Activated CD4-positive, alpha-beta T cell treated with anti-CD3 and anti-CD28 coated beads, Interleukin-2, amount 50 U/mL, for 4 hours (primary cell): Measurements from ENCODE around the gene FRMPD4.

Experiments
- DNase-seq, 2 experiments: peaks; one replicate each; pipeline ENCODE4 v3.0.0-alpha.2; 2020

Gene FRMPD4

DNA sequence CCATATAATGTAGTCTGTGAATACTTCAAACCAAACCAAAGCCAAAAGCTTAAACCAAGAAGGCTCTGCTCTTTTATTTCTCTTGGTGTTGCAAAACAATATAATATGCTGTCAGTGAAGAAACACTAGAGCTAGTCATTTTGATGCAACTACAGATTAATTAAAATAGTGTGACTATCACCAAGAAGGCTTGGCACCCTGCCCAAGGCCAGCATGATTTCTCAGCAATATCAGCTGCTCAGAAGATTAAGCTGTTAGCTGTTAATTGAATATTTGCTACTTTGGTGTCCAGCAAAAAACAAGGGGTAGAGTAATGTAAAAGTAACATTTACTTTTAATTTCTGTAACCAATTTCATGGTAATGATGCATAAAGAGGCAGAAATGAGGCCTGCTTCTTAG lies 548.1 kb downstream of the FRMPD4 start:
- DNase-seq = no peak

DNA sequence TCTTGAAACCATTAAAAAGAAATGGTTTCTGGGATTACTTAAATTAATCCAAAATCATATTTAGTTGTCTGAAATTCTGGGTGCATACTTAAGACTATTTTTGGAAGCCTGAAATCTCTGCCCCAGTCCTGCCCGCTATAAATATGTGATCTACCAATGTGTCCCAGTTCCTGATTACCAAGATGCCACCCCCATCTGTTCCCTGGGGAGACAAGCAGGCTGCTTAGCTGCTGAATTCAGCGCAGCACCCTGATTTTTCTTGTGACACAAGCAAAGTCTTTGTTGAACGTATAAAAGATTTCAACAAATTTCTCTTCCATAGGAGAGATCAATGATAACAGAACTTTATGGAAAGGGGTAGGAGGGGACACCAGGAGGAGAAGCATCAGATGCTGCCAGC lies 552.4 kb downstream of the FRMPD4 start:
- DNase-seq = no peak

DNA sequence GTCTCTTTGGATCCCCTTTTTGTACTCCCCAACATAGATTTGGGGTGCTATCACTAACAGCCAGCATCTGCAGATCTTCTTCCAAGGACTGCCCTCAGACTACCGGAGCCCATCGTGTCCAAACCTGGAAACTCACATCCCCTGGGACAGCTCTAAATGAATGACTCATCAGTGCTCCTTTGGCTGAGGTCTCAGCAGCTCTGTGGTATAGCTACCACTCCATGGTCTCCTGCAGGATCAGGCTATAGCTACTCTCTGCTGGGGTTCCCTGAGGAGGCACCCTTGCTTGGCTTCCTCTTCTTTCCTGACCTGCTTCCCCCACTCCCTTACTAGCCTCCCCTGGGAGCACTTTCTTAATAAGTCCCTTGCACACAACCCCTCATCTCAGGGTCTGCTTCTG lies 555.5 kb downstream of the FRMPD4 start:
- DNase-seq = no peak

DNA sequence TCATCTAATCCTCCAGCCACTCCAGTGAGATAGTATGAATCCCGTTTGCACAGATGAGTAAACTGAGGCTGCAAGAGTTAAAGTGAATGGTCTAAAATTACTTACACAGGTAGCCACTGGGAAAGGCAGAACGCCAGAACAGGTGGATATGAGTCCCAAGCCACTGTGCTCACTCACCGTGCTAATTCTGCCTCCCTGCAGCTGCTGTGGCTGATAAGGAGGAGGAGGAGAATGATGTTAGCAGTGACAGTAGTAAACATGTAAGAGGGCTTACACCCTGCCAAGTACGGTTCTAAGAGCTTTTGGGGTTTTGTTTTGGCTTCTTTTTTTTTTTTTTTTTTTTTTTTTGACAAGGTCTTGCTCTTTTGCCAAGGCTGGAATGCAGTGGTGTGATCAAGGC lies 562.5 kb downstream of the FRMPD4 start:
- no peak for DNase-seq

DNA sequence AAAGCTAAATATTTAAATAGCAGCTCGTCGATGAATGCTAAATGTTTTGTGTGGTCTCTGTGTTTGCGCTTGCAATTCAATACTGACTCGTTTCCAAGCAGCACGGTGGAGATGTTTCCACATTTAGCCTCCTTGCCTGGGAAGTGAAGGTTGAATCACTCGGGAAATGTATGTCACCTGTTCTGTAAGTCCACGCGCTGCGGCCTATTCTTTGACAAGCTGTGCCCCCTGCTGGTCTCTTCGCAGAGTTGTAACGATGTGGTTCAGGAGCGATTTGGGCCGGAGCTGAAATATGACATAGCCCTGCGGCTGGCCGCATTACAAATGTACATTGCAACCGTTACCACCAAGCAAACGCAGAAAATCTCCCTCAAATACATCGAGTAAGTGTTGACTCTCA lies 563.4 kb downstream of the FRMPD4 start:
- peak in 1 of 2 experiments; percentile 3 for DNase-seq

DNA sequence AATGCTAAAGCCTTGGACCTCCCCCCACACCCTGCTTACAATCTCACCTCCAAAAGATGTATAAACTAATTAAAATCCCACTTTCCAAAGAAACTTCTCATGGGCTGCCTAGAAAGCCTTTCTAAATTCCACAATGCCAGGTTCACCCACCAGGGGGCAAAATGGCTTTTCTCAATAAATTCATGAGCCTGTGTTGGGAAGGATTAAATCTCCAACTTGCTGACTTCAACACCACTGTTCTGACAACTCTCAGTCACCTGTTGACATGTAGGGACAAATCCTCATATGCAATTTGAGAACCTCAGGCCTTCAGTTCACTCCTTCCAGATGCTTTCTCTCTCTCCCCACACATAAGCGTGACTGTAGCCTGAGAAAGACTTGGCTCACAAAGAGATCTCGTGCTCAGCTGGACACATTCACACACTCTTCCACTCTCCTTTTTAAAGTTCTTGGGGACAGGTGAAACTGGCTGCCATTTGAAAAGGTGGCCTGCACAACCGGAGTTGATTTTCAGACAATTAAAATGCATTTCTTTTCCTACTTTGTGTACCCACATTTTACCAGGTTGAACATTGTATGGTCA lies 564.3 kb downstream of the FRMPD4 start:
- no peak for DNase-seq

DNA sequence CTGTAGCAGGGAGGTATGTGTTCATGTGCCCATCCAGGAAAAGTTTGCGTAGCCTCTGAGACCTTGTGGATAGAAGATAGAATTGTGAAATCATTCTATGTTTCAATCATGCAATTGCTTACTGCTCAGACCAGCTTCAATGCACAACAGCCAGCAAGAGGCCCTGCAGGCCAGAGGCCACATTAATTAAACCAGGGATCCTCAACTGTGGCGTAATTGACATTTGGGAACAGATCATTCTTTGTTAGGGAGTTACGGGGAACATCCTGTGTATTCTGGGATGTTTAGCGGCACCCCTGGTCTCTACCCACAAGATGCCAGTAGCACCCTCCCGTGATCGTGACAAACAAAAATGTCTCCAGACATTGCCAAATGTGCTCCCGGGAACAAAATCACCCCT lies 566.4 kb downstream of the FRMPD4 start:
- no peak for DNase-seq

DNA sequence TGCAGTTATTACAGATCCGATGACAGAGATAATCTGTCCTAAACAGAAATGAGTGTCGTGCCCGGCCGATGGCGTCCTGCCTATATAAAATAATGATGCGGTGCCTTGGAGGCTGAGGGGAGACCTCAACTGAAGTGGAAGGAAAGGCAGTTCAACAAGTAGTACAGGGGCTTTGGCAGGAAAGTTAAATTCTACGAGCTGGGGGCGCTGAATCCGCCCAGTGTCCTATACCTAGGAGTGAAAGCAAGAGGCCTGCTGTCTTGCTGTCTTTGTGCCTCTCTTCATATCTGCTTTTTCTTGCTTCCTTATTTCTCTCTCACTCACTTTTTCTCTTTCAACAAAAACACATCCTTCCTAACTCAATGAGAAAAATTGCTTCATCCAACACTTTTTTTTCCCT lies 570.8 kb downstream of the FRMPD4 start:
- no peak for DNase-seq

DNA sequence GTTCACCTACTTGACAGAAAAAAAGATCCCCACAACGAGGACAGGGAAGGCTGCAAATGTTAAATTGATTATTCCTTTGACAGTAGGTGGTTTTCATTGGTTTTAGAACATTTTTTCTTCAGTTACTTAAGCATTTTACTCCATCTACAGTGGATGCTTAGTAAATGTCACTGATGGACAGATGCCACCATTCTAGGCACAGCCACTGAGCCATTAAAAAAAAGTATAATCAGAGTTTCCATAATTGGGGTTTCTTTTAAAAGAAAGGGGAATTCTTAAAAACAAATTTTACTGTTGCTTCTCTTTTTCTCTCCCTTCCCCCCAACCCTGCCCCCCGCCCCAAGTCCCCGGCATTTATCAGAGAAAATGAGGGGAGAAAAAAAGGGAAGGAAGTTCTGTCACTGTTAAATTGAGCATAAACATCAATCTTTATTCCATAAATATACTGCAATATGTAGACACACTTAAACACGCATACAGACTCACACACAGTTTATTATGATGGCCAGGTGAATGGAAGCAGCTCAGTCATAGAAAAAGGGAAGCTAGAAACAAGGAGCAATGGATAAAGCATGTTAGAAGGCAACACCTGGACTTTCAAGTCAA lies 573.3 kb downstream of the FRMPD4 start:
- DNase-seq = no peak

DNA sequence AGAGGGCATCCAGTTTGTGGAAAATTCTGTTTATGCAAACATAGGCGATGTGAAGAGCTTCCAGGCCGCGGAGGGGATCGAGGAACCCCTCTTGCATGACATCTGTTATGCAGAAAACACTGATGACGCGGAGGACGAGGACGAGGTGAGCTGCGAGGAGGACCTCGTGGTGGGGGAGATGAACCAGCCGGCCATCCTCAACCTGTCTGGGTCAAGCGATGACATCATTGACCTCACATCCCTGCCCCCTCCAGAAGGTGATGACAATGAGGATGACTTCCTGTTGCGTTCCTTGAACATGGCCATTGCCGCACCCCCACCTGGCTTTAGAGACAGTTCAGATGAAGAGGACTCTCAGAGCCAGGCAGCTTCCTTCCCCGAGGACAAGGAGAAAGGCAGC lies 578.3 kb downstream of the FRMPD4 start:
- no peak for DNase-seq

DNA sequence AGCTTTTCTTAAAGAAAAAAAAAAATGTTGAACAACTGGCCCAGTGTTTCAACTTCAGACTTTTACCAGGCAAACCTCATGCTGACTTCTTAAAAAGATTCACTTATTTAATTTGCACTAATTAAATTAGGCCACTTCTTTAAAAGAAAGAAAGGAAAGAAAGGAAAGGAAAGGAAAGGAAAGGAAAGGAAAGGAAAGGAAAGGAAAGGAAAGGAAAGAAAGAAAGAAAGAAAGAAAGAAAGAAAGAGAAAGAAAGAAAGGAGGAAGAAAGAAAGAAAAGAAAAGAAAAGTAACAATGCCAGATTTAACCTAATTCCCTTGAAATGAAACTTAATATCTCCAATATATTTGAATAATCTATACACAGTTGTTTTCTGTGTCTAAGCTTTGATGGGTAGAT lies 581.6 kb downstream of the FRMPD4 start:
- no peak for DNase-seq

DNA sequence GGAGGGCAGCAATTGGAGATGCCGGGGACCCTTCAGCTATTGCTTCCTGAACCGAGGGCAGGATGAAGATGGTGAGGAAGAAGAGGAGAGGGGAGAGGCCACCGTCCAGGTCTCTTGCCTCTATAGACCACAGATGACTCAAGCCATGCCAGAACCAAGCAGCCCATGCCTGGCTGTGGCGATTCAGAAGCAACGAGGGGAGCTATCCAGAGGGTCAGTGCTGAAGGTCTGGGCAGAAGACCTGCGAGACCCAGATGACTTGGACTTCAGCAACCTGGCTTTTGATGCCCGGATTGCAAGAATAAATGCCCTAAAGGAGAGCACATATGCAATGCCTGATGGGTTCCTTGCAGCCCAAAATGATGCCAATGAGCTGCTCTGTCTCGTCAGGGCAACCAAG lies 582.8 kb downstream of the FRMPD4 start:
- DNase-seq = no peak

DNA sequence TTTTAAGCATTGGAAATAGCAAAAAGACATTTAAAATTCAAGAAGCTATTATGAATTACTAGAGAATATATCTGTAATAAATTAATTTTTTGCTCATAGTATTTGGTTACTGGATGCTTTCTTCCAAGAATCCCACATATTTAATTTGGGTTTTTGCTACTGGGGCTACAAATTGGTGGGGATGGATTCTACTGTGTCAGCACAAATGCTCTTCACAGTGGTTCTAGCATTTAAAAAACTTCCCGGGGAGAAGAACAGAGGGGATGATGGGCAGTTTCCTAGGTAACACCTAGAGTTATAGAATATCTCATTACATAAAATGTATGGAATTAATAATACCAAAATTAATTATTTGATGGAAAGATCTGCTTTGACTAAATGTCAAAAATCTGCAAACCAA lies 584.0 kb downstream of the FRMPD4 start:
- DNase-seq = no peak

DNA sequence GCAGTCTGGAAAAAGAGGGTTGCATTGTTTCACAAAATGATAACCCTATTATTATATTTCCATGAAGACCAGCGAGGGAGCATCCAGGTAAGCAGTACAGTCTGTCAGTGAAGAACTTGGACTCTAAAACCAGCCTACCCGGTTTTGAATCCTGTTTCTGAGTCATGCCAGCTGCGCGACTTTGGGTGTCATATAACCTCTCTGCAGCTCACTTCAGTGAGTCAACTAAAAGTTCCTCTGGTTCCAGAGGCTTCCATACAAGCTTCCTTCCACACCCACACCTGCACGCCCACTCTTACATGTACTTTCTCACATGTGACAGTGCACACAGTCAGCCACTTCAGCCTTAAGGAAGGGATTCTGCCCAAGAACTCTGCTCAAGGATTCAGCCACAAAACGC lies 603.1 kb downstream of the FRMPD4 start:
- no peak for DNase-seq

DNA sequence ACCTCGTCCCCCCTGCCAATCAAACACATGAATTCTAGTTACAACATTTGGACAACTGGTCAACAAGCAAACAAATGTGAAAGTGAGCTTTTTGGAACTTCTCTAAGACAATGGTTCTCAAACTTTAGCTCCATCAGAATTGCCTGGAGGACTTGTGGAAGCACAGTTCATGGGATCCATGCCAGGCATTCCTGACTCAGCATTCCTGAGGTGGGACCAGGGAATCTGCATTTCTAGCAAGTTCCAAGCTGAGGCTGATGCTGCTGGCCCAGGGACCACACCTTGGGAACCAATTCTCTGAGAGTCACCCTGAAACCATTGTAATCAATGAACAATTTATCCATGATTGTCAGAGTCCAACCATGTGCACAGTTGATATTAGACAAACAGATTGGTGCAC lies 609.2 kb downstream of the FRMPD4 start:
- no peak for DNase-seq

DNA sequence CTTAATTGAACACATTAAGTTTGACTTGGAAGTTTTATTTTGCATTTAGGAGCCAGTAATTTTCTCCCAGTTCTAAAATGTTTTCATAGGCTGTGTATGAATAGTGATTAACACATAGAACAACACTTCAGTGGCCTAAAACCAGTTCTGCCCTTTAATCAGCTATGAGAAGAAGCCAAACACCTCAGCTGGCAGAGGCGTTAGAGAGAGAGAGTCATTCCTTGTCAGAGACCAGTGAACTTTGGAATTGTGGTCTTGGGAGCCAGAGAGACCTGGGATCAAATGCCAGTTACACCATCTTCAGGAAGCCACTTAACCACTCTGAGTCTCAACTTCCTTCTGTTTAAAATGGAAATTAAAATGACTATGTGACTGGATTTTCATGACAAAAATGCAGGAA lies 613.6 kb downstream of the FRMPD4 start:
- no peak for DNase-seq

DNA sequence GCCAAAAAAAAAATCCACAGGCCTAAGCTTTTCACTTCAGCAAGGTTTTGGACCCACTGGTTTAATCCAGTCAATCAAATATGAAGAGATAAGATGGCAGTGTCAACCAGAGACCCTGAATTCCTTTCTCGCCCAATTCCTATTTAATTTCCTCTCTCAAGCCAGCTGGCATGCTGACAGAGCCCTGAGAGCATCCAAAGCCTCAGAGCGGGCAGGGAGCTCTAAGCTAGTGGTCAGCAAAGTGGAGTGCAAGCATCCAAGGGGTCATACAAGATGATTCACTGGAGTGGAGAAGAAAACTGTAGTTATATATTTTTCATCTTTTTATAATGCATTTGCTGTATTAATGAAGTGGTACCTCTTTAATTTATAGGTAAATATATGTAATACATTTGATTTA lies 615.1 kb downstream of the FRMPD4 start:
- DNase-seq = no peak

DNA sequence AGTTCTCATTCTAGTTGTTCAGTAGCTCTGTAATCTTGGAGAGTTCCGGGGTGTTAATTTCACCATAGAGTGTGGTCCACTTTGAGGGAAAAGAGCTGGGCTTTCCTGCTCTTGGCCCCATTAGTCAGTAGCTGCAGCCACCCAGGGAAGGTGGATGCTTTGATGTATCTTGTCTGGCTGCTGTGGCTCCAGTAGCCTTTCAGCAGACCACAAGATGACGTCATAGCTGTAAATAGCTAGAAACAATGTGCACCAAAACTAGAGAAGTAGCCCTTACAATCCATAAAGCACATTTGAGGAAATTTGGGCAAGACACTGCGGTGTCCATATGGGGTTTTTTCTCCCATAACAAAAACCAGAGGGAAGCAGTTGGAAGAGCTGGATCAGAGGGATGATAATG lies 620.0 kb downstream of the FRMPD4 start:
- no peak for DNase-seq

DNA sequence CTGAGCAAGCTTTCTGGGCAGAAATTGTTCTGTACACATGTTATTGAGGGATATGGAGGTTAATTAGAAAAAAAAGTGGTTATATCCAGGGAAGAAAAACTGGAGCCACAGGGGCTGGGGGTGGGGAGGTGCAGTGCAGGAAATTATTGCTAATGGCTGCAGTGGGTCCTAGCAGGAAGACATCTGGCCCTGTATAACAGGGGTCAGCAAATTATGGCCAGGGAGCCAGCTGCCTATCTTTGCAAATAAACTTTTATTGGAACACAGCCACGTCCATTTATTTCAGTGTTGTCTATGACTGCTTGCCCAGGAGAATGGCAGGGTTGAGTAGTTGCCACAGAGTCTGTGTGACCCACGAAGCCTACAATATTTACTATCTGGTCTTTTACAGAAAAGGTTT lies 629.6 kb downstream of the FRMPD4 start:
- no peak for DNase-seq

DNA sequence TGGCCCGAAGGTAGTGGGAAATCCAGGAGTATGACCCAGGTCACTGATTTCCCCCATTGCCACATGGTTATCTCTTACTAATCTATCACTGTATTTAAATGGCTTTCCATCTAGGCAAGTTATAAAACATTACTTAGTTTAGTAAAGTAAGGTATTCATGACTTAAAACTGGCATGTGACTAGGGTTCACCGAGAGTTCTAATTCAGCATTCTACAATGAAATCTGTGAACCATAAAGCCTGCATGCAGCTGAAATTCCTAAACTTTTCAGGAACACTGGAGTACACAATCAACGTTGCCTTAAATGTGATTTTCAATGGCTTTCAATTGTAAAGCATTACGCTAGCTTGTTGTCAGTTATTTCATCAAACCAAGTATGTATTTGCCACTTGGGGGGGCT lies 630.2 kb downstream of the FRMPD4 start:
- DNase-seq = no peak

DNA sequence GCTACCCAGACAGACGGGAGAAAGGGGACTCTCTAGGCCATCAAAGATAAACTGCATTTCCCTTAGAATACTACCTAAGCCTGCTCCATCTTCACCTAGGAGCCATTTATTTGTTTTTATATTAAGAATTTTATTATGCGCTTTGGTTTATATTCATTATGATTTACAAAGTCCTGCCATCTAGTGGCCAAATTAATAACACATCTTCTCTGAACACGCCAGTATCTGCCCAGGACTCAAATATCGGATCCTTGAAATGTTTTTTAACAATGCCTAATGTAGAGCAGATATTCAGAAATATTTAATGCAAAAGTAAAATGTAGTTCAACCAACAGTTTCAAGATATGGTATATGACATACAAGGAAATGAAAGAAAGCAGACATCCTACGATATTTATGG lies 632.2 kb downstream of the FRMPD4 start:
- DNase-seq = no peak

DNA sequence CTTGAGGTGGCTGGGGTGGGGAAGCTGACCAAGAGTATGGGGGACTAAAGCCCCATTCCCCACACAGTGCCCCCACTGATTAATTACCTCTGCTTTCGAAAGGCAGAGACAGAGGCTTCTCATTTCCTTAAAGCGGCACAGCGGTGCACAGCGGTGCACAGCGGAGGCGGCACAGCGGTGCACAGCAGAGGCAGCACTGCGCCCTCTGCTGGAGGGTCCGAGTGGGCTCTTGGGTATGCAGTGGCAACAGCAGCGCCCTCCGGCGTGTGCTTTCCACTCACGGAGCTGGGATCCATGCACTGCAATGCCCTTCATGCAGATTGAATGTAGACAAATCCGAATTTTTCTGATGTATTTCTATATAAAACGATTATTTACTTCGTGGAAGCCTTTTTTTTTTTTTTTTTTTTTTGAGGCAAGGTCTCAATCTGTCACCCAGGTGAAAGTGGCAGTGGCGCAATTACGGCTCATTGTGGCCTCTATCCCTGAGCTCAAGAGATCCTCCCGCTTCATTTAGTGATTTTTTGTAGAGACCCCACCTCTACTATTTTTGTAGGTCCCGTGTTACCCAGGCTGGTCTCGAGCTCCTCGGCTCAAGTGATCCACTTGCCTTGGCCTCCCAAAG lies 633.3 kb downstream of the FRMPD4 start:
- peak; percentile 60 to 65 for DNase-seq
